Panc1 (cell line): ENCODE results near the gene FAM200B.

Source experiments
- POLR2AphosphoS5 ChIP-seq: IDR thresholded peaks from 2 replicates; pipeline ENCODE4 v1.6.1; 2012; ENCODE audit warnings: mild to moderate bottlenecking, low read depth, low read length, moderate library complexity
- SIN3A ChIP-seq: IDR thresholded peaks from 2 replicates; pipeline ENCODE4 v1.6.1; 2012; ENCODE audit warnings: low read depth, mild to moderate bottlenecking, low read length, moderate library complexity, borderline replicate concordance; ENCODE audit not compliant: insufficient read depth
- TF ChIP-seq, protein P1 (sequence below): fragments of 450-650 bp; IDR thresholded peaks from 2 replicates; pipeline ENCODE4 v1.5.1; 2017; ENCODE audit warnings: mild to moderate bottlenecking
- TF ChIP-seq, protein P2 (sequence below), 2 experiments: IDR thresholded peaks; 2 replicates each; pipeline ENCODE4 v1.6.1; 2011 to 2012; ENCODE audit warnings: low read depth in 2 of 2, control low read depth in 1 of 2, low read length in 1 of 2, mild to moderate bottlenecking in 1 of 2, moderate library complexity in 1 of 2; ENCODE audit not compliant: insufficient read depth in 1 of 2

DNA sequence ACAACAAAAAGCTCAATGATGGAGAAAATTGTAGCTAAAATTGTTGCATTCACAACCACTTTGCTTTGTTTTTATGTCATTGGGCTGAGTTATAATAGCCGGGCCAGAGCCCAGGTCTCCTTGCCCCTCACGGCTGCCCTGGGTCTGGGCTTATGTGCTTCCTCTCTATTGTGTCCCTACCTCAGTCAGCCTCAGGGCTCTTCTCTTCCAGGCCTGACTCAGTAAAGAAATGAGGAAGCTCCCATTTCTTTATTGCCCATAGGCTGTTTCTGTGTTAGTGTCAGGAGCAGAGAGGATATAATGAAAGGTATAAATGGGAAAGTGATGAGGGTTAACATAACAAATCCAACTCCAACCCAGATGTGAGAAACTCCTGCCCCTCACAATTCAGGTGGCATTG lies 39.2 kb downstream of the FAM200B start:
- TF ChIP-seq, protein P1, sequence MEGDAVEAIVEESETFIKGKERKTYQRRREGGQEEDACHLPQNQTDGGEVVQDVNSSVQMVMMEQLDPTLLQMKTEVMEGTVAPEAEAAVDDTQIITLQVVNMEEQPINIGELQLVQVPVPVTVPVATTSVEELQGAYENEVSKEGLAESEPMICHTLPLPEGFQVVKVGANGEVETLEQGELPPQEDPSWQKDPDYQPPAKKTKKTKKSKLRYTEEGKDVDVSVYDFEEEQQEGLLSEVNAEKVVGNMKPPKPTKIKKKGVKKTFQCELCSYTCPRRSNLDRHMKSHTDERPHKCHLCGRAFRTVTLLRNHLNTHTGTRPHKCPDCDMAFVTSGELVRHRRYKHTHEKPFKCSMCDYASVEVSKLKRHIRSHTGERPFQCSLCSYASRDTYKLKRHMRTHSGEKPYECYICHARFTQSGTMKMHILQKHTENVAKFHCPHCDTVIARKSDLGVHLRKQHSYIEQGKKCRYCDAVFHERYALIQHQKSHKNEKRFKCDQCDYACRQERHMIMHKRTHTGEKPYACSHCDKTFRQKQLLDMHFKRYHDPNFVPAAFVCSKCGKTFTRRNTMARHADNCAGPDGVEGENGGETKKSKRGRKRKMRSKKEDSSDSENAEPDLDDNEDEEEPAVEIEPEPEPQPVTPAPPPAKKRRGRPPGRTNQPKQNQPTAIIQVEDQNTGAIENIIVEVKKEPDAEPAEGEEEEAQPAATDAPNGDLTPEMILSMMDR: no peak
- no peak for TF ChIP-seq POLR2AphosphoS5
- TF ChIP-seq SIN3A: no peak
- TF ChIP-seq, protein P2, sequence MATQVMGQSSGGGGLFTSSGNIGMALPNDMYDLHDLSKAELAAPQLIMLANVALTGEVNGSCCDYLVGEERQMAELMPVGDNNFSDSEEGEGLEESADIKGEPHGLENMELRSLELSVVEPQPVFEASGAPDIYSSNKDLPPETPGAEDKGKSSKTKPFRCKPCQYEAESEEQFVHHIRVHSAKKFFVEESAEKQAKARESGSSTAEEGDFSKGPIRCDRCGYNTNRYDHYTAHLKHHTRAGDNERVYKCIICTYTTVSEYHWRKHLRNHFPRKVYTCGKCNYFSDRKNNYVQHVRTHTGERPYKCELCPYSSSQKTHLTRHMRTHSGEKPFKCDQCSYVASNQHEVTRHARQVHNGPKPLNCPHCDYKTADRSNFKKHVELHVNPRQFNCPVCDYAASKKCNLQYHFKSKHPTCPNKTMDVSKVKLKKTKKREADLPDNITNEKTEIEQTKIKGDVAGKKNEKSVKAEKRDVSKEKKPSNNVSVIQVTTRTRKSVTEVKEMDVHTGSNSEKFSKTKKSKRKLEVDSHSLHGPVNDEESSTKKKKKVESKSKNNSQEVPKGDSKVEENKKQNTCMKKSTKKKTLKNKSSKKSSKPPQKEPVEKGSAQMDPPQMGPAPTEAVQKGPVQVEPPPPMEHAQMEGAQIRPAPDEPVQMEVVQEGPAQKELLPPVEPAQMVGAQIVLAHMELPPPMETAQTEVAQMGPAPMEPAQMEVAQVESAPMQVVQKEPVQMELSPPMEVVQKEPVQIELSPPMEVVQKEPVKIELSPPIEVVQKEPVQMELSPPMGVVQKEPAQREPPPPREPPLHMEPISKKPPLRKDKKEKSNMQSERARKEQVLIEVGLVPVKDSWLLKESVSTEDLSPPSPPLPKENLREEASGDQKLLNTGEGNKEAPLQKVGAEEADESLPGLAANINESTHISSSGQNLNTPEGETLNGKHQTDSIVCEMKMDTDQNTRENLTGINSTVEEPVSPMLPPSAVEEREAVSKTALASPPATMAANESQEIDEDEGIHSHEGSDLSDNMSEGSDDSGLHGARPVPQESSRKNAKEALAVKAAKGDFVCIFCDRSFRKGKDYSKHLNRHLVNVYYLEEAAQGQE (IDR thresholded peaks at IDR 0.05; ENCODE audit: insufficient read depth in 1 of 2, low read depth in 2 of 2, low read length in 1 of 2): no peak
